Kidney (tissue), 14 donors: ENCODE measurements around the gene FARP1. TPM values are rescaled to one million over a fixed set of nuclear protein-coding genes. Genes with fewer than 3 reads are reported as not detected.

Experiments used
- DNase-seq, 5 donors: peaks; one replicate each; pipeline ENCODE4 v3.0.0-alpha.2; 2013 to 2020
- FAIRE-seq: peaks from 2 replicates; lab custom pipeline; 2012; peaks lifted over from hg19 to GRCh38; lab: Jason Lieb, UNC
- H3K27ac ChIP-seq, 2 donors: one replicate each; pipeline ENCODE4 v1.7.0; 2013; ENCODE audit warnings: low read depth in 2 of 2, low read length in 2 of 2, inconsistent platforms in 1 of 2
- H3K27me3 ChIP-seq: one replicate; pipeline ENCODE4 v1.7.1; 2013; ENCODE audit warnings: low read length, inconsistent platforms; ENCODE audit not compliant: control insufficient read depth, insufficient read depth
- H3K36me3 ChIP-seq, 3 donors: one replicate each; pipeline versions ENCODE4 v1.7.0 to v1.7.1; 2013; ENCODE audit warnings: low read length in 3 of 3, control low read depth in 1 of 3, inconsistent platforms in 1 of 3; ENCODE audit not compliant: insufficient read depth in 3 of 3, control insufficient read depth in 2 of 3
- H3K4me1 ChIP-seq, 3 donors: one replicate each; pipeline versions ENCODE4 v1.7.0 to v1.7.1; 2013; ENCODE audit warnings: low read length in 3 of 3, inconsistent platforms in 1 of 3, low read depth in 1 of 3; ENCODE audit not compliant: control insufficient read depth in 2 of 3, insufficient read depth in 2 of 3
- H3K4me3 ChIP-seq, 3 donors: one replicate each; pipeline versions ENCODE4 v1.7.0 to v1.8.1; 2013; ENCODE audit warnings: low read length in 3 of 3, control low read depth in 1 of 3, inconsistent platforms in 1 of 3
- H3K9ac ChIP-seq, 3 donors: one replicate each; pipeline versions ENCODE4 v1.7.0 to v1.7.1; 2013; ENCODE audit warnings: low read length in 3 of 3, control low read depth in 1 of 3, inconsistent platforms in 1 of 3
- H3K9me3 ChIP-seq, 3 donors: one replicate each; pipeline versions ENCODE4 v1.7.0 to v1.7.1; 2013; ENCODE audit warnings: low read length in 3 of 3, control low read depth in 1 of 3, inconsistent platforms in 1 of 3; ENCODE audit not compliant: control insufficient read depth in 2 of 3, insufficient read depth in 1 of 3
- intact Hi-C: fragments of 100-400 bp; cut with DNase I; formaldehyde crosslinking; loops from one replicate; pipeline ENCODE4 v1.11.1; 2022
- polyA plus RNA-seq: library from polyadenylated mRNA; stranded (reverse); fragments of 350-450 nt; fragmentation: Illumina TruSeq; extraction: RNeasy Lipid Tissue Mini Kit (QIAGEN cat#74804); gene quantifications from one replicate; pipeline ENCODE4 v1.2.3, GENCODE V29; 2014; ENCODE audit warnings: low read depth, low replicate concordance; ENCODE audit not compliant: insufficient read depth
- total RNA-seq: library from RNA; stranded (reverse); fragmentation: NEBNext Ultra II Directional; extraction: Animal tissue kit (Norgen Biotek cat#: 25700); gene quantifications from one replicate; pipeline ENCODE4 v1.2.1, GENCODE V29; 2021
- TF ChIP-seq, protein P1 (sequence below): IDR thresholded peaks from 3 replicates; pipeline ENCODE4 v1.5.1; 2012; ENCODE audit warnings: mild to moderate bottlenecking, moderate library complexity, borderline replicate concordance; ENCODE audit not compliant: insufficient read depth; ENCODE audit errors: extremely low read depth
- donor health status: control.
- donor health status: control.
- donor health status: control.
- donor health status: control.
- donor health status: control.
- donor health status: DM: yes; HTN: yes; CAD: no.
- donor health status: Normal renal cell carcinoma (clear cell type).

FARP1 gene
- total and polyA plus RNA-seq, 2 donors from 2014 or later: 123 to 229 TPM

DNA sequence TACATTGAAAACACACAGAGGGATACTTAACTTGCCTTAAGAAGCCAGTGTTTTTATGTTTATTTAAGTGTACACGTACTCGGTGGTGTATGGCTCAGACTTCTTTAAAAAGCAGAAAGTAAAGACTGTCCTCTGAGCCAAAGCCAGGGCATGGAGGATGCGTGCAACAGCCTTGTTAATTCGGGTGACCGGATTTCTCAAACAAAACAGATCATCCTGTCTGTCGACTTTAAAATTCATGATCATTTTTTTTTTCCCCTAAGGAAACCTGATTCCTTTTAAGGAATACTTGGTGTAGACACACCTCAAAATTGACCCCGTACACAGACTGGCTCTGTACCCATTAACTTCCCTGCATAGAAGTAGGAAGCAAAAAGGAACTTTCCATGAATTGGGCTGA is 158.8 kb downstream of the FARP1 start:
- H3K27me3 ChIP-seq: no peaks in the 10 kb centered on the region
- no peak overlapping the region for H3K4me3 ChIP-seq
- no peak overlapping the region for H3K9ac ChIP-seq
- peaks cover 10 to 35% (median 27%) of the 10 kb centered on the region in 3 donors for H3K4me1 ChIP-seq
- intact Hi-C loops: no loop called here
- no peaks in the 10 kb centered on the region for H3K36me3 ChIP-seq
- no peaks in the 10 kb centered on the region for H3K9me3 ChIP-seq
- H3K27ac ChIP-seq: peak overlapping the region; percentile 56 to 58
- peak in 1 of 5 donors; percentile 59 for DNase-seq
- no peak for FAIRE-seq
- TF ChIP-seq, protein P1, sequence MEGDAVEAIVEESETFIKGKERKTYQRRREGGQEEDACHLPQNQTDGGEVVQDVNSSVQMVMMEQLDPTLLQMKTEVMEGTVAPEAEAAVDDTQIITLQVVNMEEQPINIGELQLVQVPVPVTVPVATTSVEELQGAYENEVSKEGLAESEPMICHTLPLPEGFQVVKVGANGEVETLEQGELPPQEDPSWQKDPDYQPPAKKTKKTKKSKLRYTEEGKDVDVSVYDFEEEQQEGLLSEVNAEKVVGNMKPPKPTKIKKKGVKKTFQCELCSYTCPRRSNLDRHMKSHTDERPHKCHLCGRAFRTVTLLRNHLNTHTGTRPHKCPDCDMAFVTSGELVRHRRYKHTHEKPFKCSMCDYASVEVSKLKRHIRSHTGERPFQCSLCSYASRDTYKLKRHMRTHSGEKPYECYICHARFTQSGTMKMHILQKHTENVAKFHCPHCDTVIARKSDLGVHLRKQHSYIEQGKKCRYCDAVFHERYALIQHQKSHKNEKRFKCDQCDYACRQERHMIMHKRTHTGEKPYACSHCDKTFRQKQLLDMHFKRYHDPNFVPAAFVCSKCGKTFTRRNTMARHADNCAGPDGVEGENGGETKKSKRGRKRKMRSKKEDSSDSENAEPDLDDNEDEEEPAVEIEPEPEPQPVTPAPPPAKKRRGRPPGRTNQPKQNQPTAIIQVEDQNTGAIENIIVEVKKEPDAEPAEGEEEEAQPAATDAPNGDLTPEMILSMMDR: no peak

DNA sequence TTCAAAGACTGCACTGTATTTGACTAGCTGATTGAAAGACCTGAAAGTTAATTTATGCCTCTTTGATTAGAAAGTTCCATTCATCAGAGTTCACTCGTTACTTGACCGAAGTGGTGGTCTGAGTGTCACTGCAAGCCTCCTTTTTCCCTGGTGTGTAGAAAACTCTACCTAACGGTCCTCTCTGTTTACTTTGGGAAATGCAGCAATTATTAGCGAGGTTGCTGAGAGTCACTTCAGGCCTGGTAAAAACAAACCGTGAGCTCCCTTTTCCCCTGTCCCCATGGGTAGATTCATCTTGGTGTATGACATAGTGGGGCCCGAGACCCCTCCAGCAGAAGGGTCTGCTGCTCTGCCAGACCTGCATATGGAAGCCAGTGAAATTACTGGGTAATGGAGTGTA is 161.0 kb downstream of the FARP1 start:
- Histone ChIP-seq H3K27ac (no peak overlapping the region), H3K36me3 (no peaks in the 10 kb centered on the region), H3K4me3 (no peak overlapping the region), H3K9ac (no peak overlapping the region), H3K9me3 (no peaks in the 10 kb centered on the region), H3K4me1 (peaks cover 15 to 39% (median 31%) of the 10 kb centered on the region in 3 donors), H3K27me3 (no peaks in the 10 kb centered on the region)
- intact Hi-C loops: no loop called here
- FAIRE-seq (no peak), DNase-seq (no peak)
- TF ChIP-seq, protein P1: no peak

DNA sequence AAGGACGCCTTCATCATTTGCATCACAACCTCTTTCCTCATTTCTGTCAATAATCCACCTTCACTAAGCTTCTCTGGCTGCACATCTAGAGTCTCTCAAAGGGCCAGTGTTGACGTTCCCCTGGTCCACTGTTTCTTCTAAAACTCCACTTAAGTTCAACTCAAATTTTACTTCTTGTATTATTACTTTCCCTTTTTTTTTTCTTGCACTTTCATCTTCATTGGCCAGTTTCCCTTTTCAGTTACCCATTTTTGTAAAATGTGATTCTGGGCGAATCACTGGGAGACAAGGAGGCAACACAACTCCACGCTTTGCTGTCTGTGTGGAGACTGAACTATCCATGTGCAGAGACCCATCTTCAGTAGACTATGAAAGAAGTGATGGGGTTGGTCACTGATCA is 162.8 kb downstream of the FARP1 start:
- no peak overlapping the region for H3K9ac ChIP-seq
- peaks cover 15 to 44% (median 35%) of the 10 kb centered on the region in 3 donors for H3K4me1 ChIP-seq
- TF ChIP-seq, protein P1: no peak
- no peak overlapping the region for H3K4me3 ChIP-seq
- no peaks in the 10 kb centered on the region for H3K27me3 ChIP-seq
- DNase-seq (no peak), FAIRE-seq (no peak)
- H3K27ac ChIP-seq: no peak overlapping the region
- intact Hi-C loops: no loop called here
- no peaks in the 10 kb centered on the region for H3K9me3 ChIP-seq
- no peaks in the 10 kb centered on the region for H3K36me3 ChIP-seq
